GM19468 (cell line): ENCODE results near the gene GANAB.
"Not testable (repeated sequence)": the region's sequence is repeated elsewhere in the genome, so short reads cannot be mapped to it uniquely, and the experiment has no call there.

Experiments used
- ATAC-seq: cut with Tn5 transposase; IDR thresholded peaks from one replicate; pipeline ENCODE4 v1.9.1; 2021; ENCODE audit warnings: mild to moderate bottlenecking, moderate library complexity, moderate number of reproducible peaks; ENCODE audit not compliant: unreplicated experiment; ENCODE audit errors: extremely low read depth

The GANAB gene

GRCh38 chr11:62669420-62670161, 23.2 kb upstream of the GANAB start:
- no peak for ATAC-seq

- ATAC-seq = no peak
Observed at GRCh38 chr11:62667460-62667859, 21.0 kb upstream of the GANAB start.

- no peak for ATAC-seq
Observed at GRCh38 chr11:62666259-62666926, 20.0 kb upstream of the GANAB start.

GRCh38 chr11:62665599-62666258, 19.3 kb upstream of the GANAB start:
- no peak for ATAC-seq

- ATAC-seq = no peak
Observed at GRCh38 chr11:62665075-62665598, 18.7 kb upstream of the GANAB start, which contains the start of the genes C11orf98 and CSKMT. TSS of gene C11orf98 (minus strand) at chr11:62665210. CDS start at chr11:62665169, 41 bp downstream. TSS of gene CSKMT (plus strand) at chr11:62665312. CDS start at chr11:62665880, 568 bp downstream.

GRCh38 chr11:62664405-62665074, 18.1 kb upstream of the GANAB start:
- ATAC-seq = no peak

- no peak for ATAC-seq
Observed at GRCh38 chr11:62656796-62657429, 10.5 kb upstream of the GANAB start.

- no peak for ATAC-seq
Observed at GRCh38 chr11:62654297-62654696, 7.9 kb upstream of the GANAB start.

GRCh38 chr11:62652161-62653006, 6.0 kb upstream of the GANAB start:
- no peak for ATAC-seq

- not testable (repeated sequence) for ATAC-seq
Observed at GRCh38 chr11:62650283-62650682, 3.9 kb upstream of the GANAB start.

GRCh38 chr11:62649486-62649885, 3.1 kb upstream of the GANAB start:
- no peak for ATAC-seq

- ATAC-seq = no peak
Observed at GRCh38 chr11:62648967-62649364, 2.6 kb upstream of the GANAB start.

- ATAC-seq = no peak
Observed at GRCh38 chr11:62648185-62648966, 2.0 kb upstream of the GANAB start.

GRCh38 chr11:62647609-62648005, 1.2 kb upstream of the GANAB start:
- no peak for ATAC-seq

GRCh38 chr11:62646825-62647608, 604 bp upstream of the GANAB start:
- ATAC-seq = no peak

- ATAC-seq = no peak
Observed at GRCh38 chr11:62645671-62645945, 805 bp downstream of the GANAB start.

GRCh38 chr11:62644220-62644619, 2.2 kb downstream of the GANAB start:
- ATAC-seq = no peak

- ATAC-seq = no peak
Observed at GRCh38 chr11:62632492-62632891, 13.9 kb downstream of the GANAB start.
